A549 treated with CORT108297 at 1 μM for 4 hours (cell line): ENCODE measurements around the gene SLC5A7. TPM values are rescaled to one million over a fixed set of nuclear protein-coding genes. Genes with fewer than 3 reads are reported as not detected.

Experiments
- total RNA-seq: library from RNA; stranded (reverse); fragments of 200-300 nt; extraction: Qiagen RNA extraction; gene quantifications from 5 replicates; pipeline ENCODE4 v1.2.3, GENCODE V29; 2022

The SLC5A7 gene
- total RNA-seq = not detected in 5 replicates

DNA sequence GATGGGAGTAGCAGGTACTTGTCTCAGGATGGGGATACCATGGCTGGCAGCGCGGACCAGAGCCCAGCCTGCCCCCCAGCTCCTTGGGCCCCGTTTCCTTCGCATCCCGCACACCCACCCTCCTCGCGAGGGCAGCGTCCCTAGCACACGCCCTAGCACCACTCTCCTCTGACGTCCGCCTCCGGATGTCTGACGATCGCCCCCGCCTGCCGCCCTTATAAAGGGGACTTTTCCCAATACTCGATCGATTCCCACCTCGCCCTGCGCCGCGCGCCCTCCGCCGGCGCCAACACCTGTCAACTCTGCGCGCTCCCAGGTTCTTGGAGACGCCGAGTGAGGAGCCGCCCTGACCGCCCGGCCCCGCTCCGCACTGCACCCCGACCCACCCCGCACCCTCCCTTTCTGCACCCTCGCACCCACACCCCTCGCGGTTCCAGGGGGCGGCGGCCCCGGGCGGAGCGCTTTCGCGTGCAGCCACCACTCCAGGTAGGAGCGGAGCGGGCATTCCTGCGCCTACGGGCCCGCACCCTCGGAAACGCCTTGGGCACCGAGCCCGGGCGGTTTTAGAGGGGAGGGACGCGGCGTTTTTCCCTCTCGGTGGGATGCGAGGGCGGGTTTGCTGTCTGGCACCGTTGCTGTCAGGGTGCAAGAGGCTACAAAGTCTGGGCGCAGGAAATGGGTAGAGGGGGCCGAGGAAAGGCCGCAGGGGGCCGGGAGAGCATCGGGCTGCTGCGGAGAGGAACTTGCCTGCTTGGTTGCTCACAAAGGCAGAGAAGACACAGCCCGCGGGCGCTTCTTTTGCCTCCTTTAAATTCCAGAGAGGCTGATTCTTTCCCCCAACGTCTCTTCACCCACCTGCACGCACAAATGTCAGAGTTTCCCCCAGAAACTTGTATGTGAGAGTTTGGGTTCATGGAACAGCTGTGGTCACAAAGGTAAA is at the start of gene SLC5A7:
TSS of gene SLC5A7 (plus strand) at position 247 of the 940 bp plus-strand sequence. CDS start 1,632 bp downstream, outside the sequence.

Other genes with a start within 250 kb of the SLC5A7 start
- 0.03 to 0.10 TPM (median 0.07 TPM) in 5 replicates for gene RGPD4, start 159.6 kb upstream of the SLC5A7 start, total RNA-seq